Thymus (tissue), 11 donors: ENCODE results near the gene GPRIN1. TPM values are rescaled to one million over a fixed set of nuclear protein-coding genes. Genes with fewer than 3 reads are reported as not detected.

Source experiments
- DNase-seq, 9 donors: peaks; one replicate each; pipeline ENCODE4 v3.0.0-alpha.2; 2013; ENCODE audit warnings: low spot score in 9 of 9, low read depth in 6 of 9, missing footprints in 1 of 9
- H3K27ac ChIP-seq, 2 donors: one replicate each; pipeline ENCODE4 v1.5.1; 2013; ENCODE audit warnings: control low read depth in 1 of 2, low read depth in 1 of 2, low read length in 1 of 2, mild to moderate bottlenecking in 1 of 2, moderate library complexity in 1 of 2
- H3K27me3 ChIP-seq, 2 donors: one replicate each; pipeline ENCODE4 v1.5.1; 2013; ENCODE audit warnings: low read length in 1 of 2; ENCODE audit not compliant: control insufficient read depth in 2 of 2, insufficient read depth in 1 of 2
- H3K36me3 ChIP-seq, 2 donors: one replicate each; pipeline ENCODE4 v1.5.1; 2013; ENCODE audit warnings: low read length in 1 of 2, mild to moderate bottlenecking in 1 of 2, moderate library complexity in 1 of 2; ENCODE audit not compliant: control insufficient read depth in 2 of 2, insufficient read depth in 2 of 2
- H3K4me1 ChIP-seq, 2 donors: one replicate each; pipeline ENCODE4 v1.5.1; 2013; ENCODE audit warnings: low read length in 2 of 2; ENCODE audit not compliant: control insufficient read depth in 2 of 2, insufficient read depth in 2 of 2
- H3K4me3 ChIP-seq, 2 donors: one replicate each; pipeline ENCODE4 v1.5.1; 2013; ENCODE audit warnings: low read length in 2 of 2, control low read depth in 1 of 2, mild to moderate bottlenecking in 1 of 2
- H3K9me3 ChIP-seq, 2 donors: one replicate each; pipeline ENCODE4 v1.5.1; 2013; ENCODE audit warnings: low read length in 1 of 2, mild to moderate bottlenecking in 1 of 2; ENCODE audit not compliant: control insufficient read depth in 2 of 2, insufficient read depth in 1 of 2
- WGBS: extraction: QIAGEN DNeasy Blood & Tissue Kit; methylation state at CpG from one replicate; pipeline ENCODE4 v1.1.7; 2013; 5-methylcytosine and 5-hydroxymethylcytosine counted together
- polyA plus RNA-seq: library from polyadenylated mRNA; stranded (reverse); fragments of 200-250 nt; gene quantifications from one replicate; pipeline ENCODE4 v1.2.3, GENCODE V29; 2013
- total RNA-seq: library from RNA; stranded (reverse); fragments of 120-200 nt; gene quantifications from one replicate; pipeline ENCODE4 v1.2.4, GENCODE V29; 2013
- donor health status: healthy.

GPRIN1 gene
- total and polyA plus RNA-seq, 2 donors = 0.82 to 2.7 TPM

DNA sequence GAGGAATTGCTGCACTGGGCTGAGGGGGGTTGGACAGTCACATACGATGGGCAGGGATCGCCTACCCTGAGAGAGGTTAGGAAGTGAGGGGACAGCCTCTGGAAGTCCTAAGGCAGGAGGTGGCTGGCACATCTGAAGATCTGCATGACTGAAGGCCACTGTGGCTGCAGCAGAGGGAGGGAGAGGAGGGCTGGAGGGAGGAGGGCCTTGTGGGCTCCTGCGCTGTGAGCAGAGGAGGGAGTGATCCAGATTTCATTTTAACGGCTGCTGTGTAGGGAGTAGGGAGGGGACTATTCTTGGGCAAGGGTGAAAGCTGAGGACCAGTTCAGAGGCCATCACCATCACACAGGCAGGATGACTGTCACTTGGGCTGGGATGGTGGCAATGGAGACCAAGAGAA lies 27.6 kb upstream of the GPRIN1 start:
- no peak overlapping the region for H3K4me3 ChIP-seq
- H3K36me3 ChIP-seq = no peaks in the 10 kb centered on the region
- H3K9me3 ChIP-seq = no peaks in the 10 kb centered on the region
- 76% methylated on average over 4 of the region's 4 CpGs for WGBS
- DNase-seq = no peak
- H3K27ac ChIP-seq = no peak overlapping the region
- H3K4me1 ChIP-seq = no peaks in the 10 kb centered on the region
- H3K27me3 ChIP-seq = peaks cover 2 to 53% of the 10 kb centered on the region in 2 donors

DNA sequence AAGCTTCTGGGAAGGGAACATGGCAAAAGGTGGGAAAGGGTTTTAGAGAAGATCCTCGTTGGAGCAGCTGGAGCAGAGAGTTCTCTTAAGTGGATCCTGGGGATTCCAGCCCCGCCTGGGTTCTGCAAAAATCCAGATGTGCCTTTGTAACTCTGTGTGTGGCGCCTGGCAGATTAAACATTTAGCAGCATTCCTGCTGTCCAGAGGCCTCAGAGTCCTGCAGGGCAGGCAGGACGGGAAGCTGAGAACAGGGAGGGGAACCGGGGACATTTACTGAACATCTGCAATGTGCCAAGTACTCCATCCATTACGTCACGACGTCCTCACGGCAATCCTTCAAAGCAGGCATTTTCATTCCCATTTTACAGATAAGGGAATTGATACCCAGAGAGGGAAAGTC lies 26.5 kb upstream of the GPRIN1 start:
- Histone ChIP-seq H3K4me3 (no peak overlapping the region), H3K36me3 (no peaks in the 10 kb centered on the region), H3K27me3 (peaks cover 11 to 63% of the 10 kb centered on the region in 2 donors), H3K4me1 (no peaks in the 10 kb centered on the region), H3K27ac (no peak overlapping the region), H3K9me3 (no peaks in the 10 kb centered on the region)
- no peak for DNase-seq
- 79% methylated on average over 9 of the region's 9 CpGs for WGBS

DNA sequence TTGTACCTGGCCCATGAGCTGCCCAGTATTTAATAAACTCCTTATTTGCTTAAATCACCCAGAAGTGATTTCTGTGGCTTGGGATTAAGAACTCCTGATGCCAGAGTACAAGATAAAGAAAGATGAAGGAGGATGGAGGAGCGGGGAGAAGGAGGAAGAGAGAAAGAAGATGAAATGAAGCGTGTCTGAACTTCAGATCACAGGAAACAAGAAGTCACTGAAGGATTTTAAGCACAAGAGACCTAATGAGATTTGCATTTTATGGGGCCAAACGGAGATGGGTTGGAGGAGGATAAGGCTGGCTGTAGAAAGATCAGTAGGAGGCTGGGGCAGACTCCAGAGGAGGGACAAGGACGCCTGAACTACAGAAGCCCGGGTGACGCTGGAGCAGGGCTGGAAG lies 23.6 kb upstream of the GPRIN1 start:
- 22% methylated on average over 6 of the region's 6 CpGs for WGBS
- Histone ChIP-seq H3K4me1 (peaks cover 0 to 4% of the 10 kb centered on the region in 2 donors), H3K4me3 (no peak overlapping the region), H3K27me3 (peaks cover 39 to 89% of the 10 kb centered on the region in 2 donors), H3K27ac (no peak overlapping the region), H3K9me3 (peaks cover 0 to 6% of the 10 kb centered on the region in 2 donors), H3K36me3 (no peaks in the 10 kb centered on the region)
- no peak for DNase-seq

DNA sequence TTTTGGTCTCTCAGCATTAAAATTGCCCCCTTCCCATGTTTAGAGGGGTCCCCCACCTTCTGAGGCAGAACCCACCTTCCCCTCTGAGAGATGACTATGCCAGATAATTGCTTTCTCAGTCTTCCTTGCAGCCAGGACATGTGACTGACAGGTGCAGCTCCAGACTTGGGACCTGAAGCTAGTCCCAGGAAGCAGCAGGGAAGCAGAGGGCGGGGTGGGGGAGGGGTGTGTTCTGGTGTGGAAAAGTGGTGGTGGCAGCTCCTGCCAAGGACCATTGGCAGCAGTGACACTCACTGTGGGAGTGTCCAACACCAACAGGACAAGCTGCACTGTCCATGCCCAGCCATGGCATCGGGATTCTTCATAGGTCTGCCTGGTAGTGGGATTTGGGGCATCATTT lies 22.8 kb upstream of the GPRIN1 start:
- Histone ChIP-seq H3K36me3 (no peaks in the 10 kb centered on the region), H3K4me1 (peaks cover 0 to 4% of the 10 kb centered on the region in 2 donors), H3K4me3 (no peak overlapping the region), H3K27ac (no peak overlapping the region), H3K27me3 (peaks cover 41 to 91% of the 10 kb centered on the region in 2 donors), H3K9me3 (peaks cover 0 to 6% of the 10 kb centered on the region in 2 donors)
- WGBS = 86% methylated on average over 2 of the region's 2 CpGs
- no peak for DNase-seq

DNA sequence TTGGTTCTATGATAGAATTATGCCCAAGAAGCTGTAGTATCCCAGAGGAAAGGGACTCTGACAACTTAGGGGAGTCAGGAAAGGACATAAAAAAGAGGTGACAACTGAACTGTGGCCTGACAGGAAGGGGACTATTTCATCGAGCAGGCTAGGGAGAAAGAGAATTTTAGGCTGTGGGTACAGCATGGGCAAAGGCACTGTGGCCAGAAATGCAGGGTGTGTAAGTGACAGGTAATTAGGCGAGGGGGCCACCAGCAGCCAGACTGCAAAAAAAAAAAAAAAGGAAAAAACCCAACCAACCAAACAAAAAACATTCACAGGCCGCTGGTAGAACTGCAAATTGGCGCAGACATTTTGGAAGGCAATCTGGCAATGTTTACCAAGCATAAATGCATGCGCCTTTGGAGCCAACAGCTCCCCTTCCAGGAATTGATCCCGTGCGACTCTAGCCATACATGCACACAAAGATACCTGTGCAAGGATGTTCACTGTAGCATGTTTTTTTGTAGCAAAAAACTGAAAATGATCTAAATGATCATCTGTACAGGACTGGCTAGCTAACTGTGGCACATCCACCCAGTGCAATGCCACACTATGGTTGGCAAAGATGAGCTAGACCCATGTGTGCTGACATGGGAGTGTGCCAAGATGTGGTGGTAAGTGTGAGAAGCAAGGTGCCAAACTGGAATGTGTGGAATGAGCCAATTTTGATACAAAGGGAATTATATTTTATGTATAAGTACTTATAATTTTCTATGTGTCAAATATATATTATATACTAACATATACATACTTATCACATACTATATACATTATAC lies 21.6 kb upstream of the GPRIN1 start:
- H3K9me3 ChIP-seq = peaks cover 0 to 6% of the 10 kb centered on the region in 2 donors
- no peaks in the 10 kb centered on the region for H3K36me3 ChIP-seq
- peaks cover 0 to 4% of the 10 kb centered on the region in 2 donors for H3K4me1 ChIP-seq
- peaks cover 44 to 95% of the 10 kb centered on the region in 2 donors for H3K27me3 ChIP-seq
- no peak overlapping the region for H3K4me3 ChIP-seq
- H3K27ac ChIP-seq = no peak overlapping the region
- no peak for DNase-seq
- WGBS = 77% methylated on average over 7 of the region's 7 CpGs

DNA sequence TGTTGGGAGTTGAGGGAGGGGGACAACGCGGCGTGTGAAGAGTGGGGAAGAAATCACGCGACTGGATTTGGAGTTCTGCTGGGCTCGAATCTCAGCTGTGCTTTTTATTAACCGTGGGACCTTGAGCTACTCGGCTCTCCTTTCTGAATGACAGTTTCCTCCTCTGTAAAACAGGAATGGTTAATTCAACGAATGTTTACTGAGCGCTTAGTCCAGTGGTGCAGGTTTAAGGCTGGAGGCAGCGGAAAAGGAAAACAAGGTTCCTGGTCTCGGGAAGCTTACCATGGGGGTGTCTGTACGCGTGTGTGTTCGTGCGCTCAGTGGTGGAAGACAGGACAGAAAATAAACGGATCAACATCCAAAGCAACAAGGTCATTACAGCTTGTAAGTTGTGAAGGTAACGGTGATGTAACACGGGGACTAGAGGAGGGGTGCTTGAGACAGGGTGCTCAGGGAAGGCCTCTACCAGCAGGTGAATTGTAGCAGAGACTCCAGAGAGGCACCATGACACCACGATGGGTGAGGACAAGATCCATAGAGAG lies 20.8 kb upstream of the GPRIN1 start:
- no peak for DNase-seq
- H3K36me3 ChIP-seq = no peaks in the 10 kb centered on the region
- WGBS = 10% methylated on average over 20 of the region's 20 CpGs
- peaks cover 0 to 6% of the 10 kb centered on the region in 2 donors for H3K9me3 ChIP-seq
- H3K4me1 ChIP-seq = peaks cover 0 to 4% of the 10 kb centered on the region in 2 donors
- H3K27ac ChIP-seq = no peak overlapping the region
- peak overlapping the region in 1 of 2 donors; percentile 18 for H3K4me3 ChIP-seq
- peaks cover 48 to 96% of the 10 kb centered on the region in 2 donors for H3K27me3 ChIP-seq

DNA sequence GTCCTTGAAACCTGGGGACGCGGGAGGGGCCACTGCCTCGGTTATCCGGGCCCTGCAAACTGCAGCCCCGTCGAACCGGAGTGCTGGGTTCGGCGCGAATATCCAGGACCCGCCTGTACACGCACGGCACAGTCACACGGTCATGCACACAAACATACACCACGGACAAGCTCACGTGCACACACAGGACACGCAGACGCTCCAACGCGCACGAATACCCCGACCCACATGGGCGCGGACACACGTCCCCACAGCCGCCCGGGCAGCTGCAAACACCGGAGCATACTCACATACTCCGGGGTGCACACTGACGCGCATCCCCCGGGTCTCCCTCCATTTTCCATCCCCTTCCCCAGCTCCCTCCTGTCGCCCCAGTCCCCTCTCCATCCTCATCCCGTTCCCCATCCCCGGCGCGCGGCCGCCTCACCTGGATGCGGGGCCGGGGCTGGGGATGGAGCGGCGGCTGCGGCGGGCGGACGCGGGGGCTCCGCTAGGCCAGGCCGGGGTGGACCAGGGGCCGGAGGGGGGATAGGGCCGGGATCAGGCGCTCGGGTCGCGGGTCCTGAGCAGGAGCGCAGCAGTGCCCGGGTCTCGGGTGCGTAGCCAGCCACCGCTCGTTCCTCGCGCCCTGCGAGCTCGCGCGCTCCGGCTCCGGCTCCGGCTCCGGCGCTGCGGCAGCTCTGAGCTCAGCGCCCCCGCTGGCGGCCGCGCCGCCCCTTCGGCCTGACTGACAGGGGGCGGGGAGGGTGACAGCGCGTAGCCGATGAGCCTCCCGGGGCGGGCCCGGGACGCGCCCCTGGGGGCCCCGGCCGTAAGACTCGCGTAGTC lies 20.1 kb upstream of the GPRIN1 start, which contains the start of the genes EIF4E1B and SNCB:
Gene EIF4E1B, plus strand, starts transcription at position 823 of the 828 bp plus-strand sequence. CDS start 12,113 bp downstream, outside the sequence.
Gene SNCB, minus strand, starts transcription at position 682 of the 828 bp plus-strand sequence. CDS start 880 bp downstream, outside the sequence.
- Histone ChIP-seq H3K9me3 (peaks cover 0 to 6% of the 10 kb centered on the region in 2 donors), H3K36me3 (no peaks in the 10 kb centered on the region), H3K27ac (no peak within 1 kb of the TSS), H3K4me3 (peak within 1 kb of the TSS in 1 of 2 donors; percentile 18), H3K4me1 (peaks cover 0 to 4% of the 10 kb centered on the region in 2 donors), H3K27me3 (peaks cover 48 to 97% of the 10 kb centered on the region in 2 donors)
- peak in 3 of 9 donors; percentile 28 to 49 (median 37) for DNase-seq
- 2% methylated on average over 94 of the region's 94 CpGs for WGBS

DNA sequence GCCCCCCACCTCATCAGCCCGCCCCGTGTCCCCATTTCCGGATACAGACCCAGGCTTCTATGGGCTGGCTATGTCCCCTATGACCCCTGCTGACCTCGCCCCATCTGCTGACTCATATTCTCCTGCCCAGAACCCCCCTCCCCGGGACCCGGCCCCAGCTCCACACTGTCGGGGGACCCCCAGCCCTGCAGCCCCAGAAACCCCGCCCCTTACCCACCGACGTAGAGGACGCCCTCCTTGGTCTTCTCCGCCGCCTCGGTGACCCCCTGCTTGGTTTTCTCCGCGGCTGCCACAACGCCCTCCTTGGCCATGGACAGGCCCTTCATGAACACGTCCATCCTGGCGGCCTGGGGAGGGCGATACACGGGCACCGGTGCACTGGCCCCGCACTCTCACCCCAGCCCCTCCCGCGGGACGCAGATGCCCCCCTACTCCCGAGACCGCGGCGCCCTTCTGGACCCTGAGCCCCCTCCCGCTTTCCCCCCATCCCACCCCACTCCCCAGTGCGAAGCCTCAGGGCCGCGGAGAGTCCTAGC lies 19.4 kb upstream of the GPRIN1 start:
- Histone ChIP-seq H3K9me3 (peaks cover 0 to 6% of the 10 kb centered on the region in 2 donors), H3K27ac (no peak overlapping the region), H3K27me3 (peaks cover 46 to 97% of the 10 kb centered on the region in 2 donors), H3K4me3 (no peak overlapping the region), H3K36me3 (no peaks in the 10 kb centered on the region), H3K4me1 (peaks cover 0 to 4% of the 10 kb centered on the region in 2 donors)
- DNase-seq = no peak
- WGBS = 11% methylated on average over 34 of the region's 34 CpGs
